ENCODE results near the gene KANSL1. TPM values are rescaled to one million over a fixed set of nuclear protein-coding genes. Genes with fewer than 3 reads are reported as not detected.

KANSL1 gene
- polyA plus RNA-seq, 1 of the 3 experiments (the other 2 are of a cell fraction): 10.0 TPM

DNA sequence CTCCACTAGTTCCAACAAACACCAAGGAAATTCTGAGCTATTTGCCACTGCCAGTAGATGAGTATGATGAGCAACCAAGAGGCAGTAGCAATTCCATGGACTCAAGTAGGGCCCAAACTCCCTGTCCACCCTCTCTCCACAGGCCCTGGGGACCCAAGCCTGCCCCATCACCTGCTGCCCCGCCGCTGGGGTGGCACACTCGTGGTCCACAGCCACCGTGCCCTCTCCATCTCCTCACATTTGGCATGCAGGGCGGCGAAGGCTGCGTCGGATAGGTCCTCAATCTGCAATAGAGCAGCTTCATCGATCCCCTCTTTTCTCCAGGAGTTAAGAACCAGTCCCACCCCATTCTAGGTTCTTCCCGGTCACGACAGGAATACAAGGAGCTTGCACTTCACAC lies 160.3 kb downstream of the KANSL1 start:
- no peak overlapping the region for H3K9ac ChIP-seq
- ChIA-PET POLR2A (no interaction called here), CTCF (interaction anchor here (0.8 to 5.9 kb wide), 6 partner anchors 10 to 180 kb away, joined by 3 to 58 read pairs (median 4); partner anchors contain the start of gene KANSL1)
- no peak overlapping the region for H3K4me2 ChIP-seq
- H4K20me1 ChIP-seq (ENCODE audit: insufficient read depth): peaks cover 4% of the 10 kb centered on the region
- H3K9me2 ChIP-seq: no peaks in the 10 kb centered on the region
- no peak for DNase-seq
- 98% methylated on average over 11 of the region's 11 CpGs for WGBS (ENCODE audit: low lambda C conversion rate)
- H3F3A ChIP-seq (replicated peaks; ENCODE audit: insufficient read depth): peaks cover 11% of the 10 kb centered on the region
- H2AFZ ChIP-seq (ENCODE audit: low read depth): no peak overlapping the region
- H3K79me2 ChIP-seq (ENCODE audit: insufficient read depth): peaks cover 9% of the 10 kb centered on the region; the same call in 1 of the 2 replicates
- no peaks in the 10 kb centered on the region for H3K9me3 ChIP-seq
- H3K4me1 ChIP-seq (ENCODE audit: control insufficient read depth in 1 of 2, insufficient read depth in 2 of 2, low read depth in 1 of 2, low read length in 1 of 2): peaks cover 0 to 6% of the 10 kb centered on the region in 2 experiments; a peak in 2 of 4 replicates
- no peaks in the 10 kb centered on the region for H3K27me3 ChIP-seq (ENCODE audit: insufficient read depth)
- H3K36me3 ChIP-seq (replicated peaks in 1 of 2; ENCODE audit: control insufficient read depth in 1 of 2, insufficient read depth in 2 of 2, low read length in 1 of 2): peaks cover 86 to 96% of the 10 kb centered on the region in 2 experiments
- TF ChIP-seq RXRA (IDR thresholded peaks at IDR 0.05; ENCODE audit: borderline replicate concordance, low read depth): no peak
- no peak for TF ChIP-seq CHD2 (IDR thresholded peaks at IDR 0.05; ENCODE audit: low read length, partially characterized antibody)
- TF ChIP-seq RFX5 (IDR thresholded peaks at IDR 0.05; ENCODE audit: low read length): no peak
- TF ChIP-seq NFIC (IDR thresholded peaks at IDR 0.05; ENCODE audit: borderline replicate concordance): no peak
- TF ChIP-seq, protein P1, sequence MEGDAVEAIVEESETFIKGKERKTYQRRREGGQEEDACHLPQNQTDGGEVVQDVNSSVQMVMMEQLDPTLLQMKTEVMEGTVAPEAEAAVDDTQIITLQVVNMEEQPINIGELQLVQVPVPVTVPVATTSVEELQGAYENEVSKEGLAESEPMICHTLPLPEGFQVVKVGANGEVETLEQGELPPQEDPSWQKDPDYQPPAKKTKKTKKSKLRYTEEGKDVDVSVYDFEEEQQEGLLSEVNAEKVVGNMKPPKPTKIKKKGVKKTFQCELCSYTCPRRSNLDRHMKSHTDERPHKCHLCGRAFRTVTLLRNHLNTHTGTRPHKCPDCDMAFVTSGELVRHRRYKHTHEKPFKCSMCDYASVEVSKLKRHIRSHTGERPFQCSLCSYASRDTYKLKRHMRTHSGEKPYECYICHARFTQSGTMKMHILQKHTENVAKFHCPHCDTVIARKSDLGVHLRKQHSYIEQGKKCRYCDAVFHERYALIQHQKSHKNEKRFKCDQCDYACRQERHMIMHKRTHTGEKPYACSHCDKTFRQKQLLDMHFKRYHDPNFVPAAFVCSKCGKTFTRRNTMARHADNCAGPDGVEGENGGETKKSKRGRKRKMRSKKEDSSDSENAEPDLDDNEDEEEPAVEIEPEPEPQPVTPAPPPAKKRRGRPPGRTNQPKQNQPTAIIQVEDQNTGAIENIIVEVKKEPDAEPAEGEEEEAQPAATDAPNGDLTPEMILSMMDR (IDR thresholded peaks at IDR 0.05): no peak
- TF ChIP-seq RCOR1 (IDR thresholded peaks at IDR 0.05; ENCODE audit: low read length): no peak
- H3K4me3 ChIP-seq (ENCODE audit: low read depth in 2 of 2, low read length in 1 of 2): no peak overlapping the region
- H3K27ac ChIP-seq (ENCODE audit: low read depth in 2 of 2, low read length in 1 of 2): no peak overlapping the region

DNA sequence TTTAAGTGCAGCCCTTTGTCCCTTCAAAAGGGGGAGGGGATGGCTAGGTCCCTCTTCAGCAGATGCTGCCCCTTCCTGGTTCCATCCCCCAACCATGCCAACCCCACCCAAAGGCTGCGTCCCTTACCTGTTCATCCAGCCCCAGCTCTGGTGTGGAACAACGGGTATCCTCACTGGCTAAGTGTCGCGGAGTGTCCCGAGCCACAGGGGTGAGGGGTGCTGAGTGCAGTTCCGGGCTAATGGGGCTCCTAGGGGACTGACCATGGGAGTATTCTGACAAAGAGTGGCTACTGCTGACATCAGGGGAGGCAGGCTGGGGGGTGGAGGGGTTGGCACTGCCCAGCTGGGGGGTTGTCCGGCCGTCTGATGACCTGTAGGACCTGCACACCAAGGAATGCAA lies 161.3 kb downstream of the KANSL1 start:
- no peak overlapping the region for H3K9ac ChIP-seq
- H3F3A ChIP-seq (replicated peaks; ENCODE audit: insufficient read depth): peaks cover 11% of the 10 kb centered on the region
- H4K20me1 ChIP-seq (ENCODE audit: insufficient read depth): peaks cover 4% of the 10 kb centered on the region
- 87% methylated on average over 7 of the region's 8 CpGs for WGBS (ENCODE audit: low lambda C conversion rate)
- peaks cover 0 to 13% of the 10 kb centered on the region in 2 experiments; a peak in 1 of 4 replicates for H3K4me1 ChIP-seq (ENCODE audit: control insufficient read depth in 1 of 2, insufficient read depth in 2 of 2, low read depth in 1 of 2, low read length in 1 of 2)
- H3K4me2 ChIP-seq: no peak overlapping the region
- DNase-seq: no peak
- peaks cover 4% of the 10 kb centered on the region; the same call in 1 of the 2 replicates for H3K79me2 ChIP-seq (ENCODE audit: insufficient read depth)
- no peak overlapping the region for H3K4me3 ChIP-seq (ENCODE audit: low read depth in 2 of 2, low read length in 1 of 2)
- no peaks in the 10 kb centered on the region for H3K9me3 ChIP-seq
- CTCF ChIA-PET: interaction anchor here (0.8 to 6.9 kb wide), 5 partner anchors 12 to 181 kb away, joined by 3 to 58 read pairs (median 28); partner anchors contain the start of gene KANSL1
- TF ChIP-seq, protein P2, sequence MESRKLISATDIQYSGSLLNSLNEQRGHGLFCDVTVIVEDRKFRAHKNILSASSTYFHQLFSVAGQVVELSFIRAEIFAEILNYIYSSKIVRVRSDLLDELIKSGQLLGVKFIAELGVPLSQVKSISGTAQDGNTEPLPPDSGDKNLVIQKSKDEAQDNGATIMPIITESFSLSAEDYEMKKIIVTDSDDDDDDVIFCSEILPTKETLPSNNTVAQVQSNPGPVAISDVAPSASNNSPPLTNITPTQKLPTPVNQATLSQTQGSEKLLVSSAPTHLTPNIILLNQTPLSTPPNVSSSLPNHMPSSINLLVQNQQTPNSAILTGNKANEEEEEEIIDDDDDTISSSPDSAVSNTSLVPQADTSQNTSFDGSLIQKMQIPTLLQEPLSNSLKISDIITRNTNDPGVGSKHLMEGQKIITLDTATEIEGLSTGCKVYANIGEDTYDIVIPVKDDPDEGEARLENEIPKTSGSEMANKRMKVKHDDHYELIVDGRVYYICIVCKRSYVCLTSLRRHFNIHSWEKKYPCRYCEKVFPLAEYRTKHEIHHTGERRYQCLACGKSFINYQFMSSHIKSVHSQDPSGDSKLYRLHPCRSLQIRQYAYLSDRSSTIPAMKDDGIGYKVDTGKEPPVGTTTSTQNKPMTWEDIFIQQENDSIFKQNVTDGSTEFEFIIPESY (IDR thresholded peaks at IDR 0.05; ENCODE audit: borderline replicate concordance, low read depth): no peak
- H3K36me3 ChIP-seq (replicated peaks in 1 of 2; ENCODE audit: control insufficient read depth in 1 of 2, insufficient read depth in 2 of 2, low read length in 1 of 2): peaks cover 84 to 96% of the 10 kb centered on the region in 2 experiments
- no peak overlapping the region for H3K27ac ChIP-seq (ENCODE audit: low read depth in 2 of 2, low read length in 1 of 2)
- POLR2A ChIA-PET: interaction anchor here (0.7 kb wide), 1 partner anchor 248 kb away, joined by 4 read pairs; no protein-coding TSS in a partner anchor
- H2AFZ ChIP-seq (ENCODE audit: low read depth): no peak overlapping the region
- no peaks in the 10 kb centered on the region for H3K27me3 ChIP-seq (ENCODE audit: insufficient read depth)
- H3K9me2 ChIP-seq: no peaks in the 10 kb centered on the region
